GM18499 (cell line): ENCODE data around the gene PARD6B.
A peak's percentile ranks its signal among the peaks of the same experiment; 100 is the strongest.
"Not testable (repeated sequence)": the region's sequence is repeated elsewhere in the genome, so short reads cannot be mapped to it uniquely, and the experiment has no call there.

Source experiments
- ATAC-seq: cut with Tn5 transposase; IDR thresholded peaks from one replicate; pipeline ENCODE4 v1.9.1; 2021; ENCODE audit warnings: moderate number of reproducible peaks; ENCODE audit not compliant: insufficient read depth, unreplicated experiment

The PARD6B gene

GRCh38 chr20:50731055-50731929, at the start of gene PARD6B:
Gene PARD6B, plus strand, starts transcription at chr20:50731580. Its CDS starts 207 bp downstream, at chr20:50731787.
- ATAC-seq: peak; percentile 62

GRCh38 chr20:50682065-50682464, 49.3 kb upstream of the PARD6B start:
- no peak for ATAC-seq

GRCh38 chr20:50682947-50683530, 48.3 kb upstream of the PARD6B start:
- no peak for ATAC-seq

GRCh38 chr20:50683570-50683969, 47.8 kb upstream of the PARD6B start:
- no peak for ATAC-seq

- ATAC-seq: no peak
These were observed 44.6 kb upstream of the PARD6B start for GRCh38 chr20:50686821-50687220.

- ATAC-seq: no peak
These were observed 43.0 kb upstream of the PARD6B start for GRCh38 chr20:50688256-50688975.

GRCh38 chr20:50689864-50690649, 41.3 kb upstream of the PARD6B start:
- no peak for ATAC-seq

GRCh38 chr20:50690650-50691572, 40.5 kb upstream of the PARD6B start, which contains the start of gene RIPOR3:
Gene RIPOR3, minus strand, starts transcription at chr20:50691542. Its CDS starts 414 bp downstream, at chr20:50691128.
- no peak for ATAC-seq

- no peak for ATAC-seq
These were observed 39.5 kb upstream of the PARD6B start for GRCh38 chr20:50691573-50692551.

GRCh38 chr20:50692552-50692933, 38.8 kb upstream of the PARD6B start:
- no peak for ATAC-seq

GRCh38 chr20:50693001-50693400, 38.4 kb upstream of the PARD6B start:
- no peak for ATAC-seq

- no peak for ATAC-seq
These were observed 36.8 kb upstream of the PARD6B start for GRCh38 chr20:50694379-50695134.

GRCh38 chr20:50695135-50695872, 36.1 kb upstream of the PARD6B start:
- no peak for ATAC-seq

GRCh38 chr20:50698255-50698654, 33.1 kb upstream of the PARD6B start:
- not testable (repeated sequence) for ATAC-seq

GRCh38 chr20:50699688-50700087, 31.7 kb upstream of the PARD6B start:
- no peak for ATAC-seq

- no peak for ATAC-seq
These were observed 30.1 kb upstream of the PARD6B start for GRCh38 chr20:50701041-50701963.
